HG02642 (cell line): ENCODE results near the gene COL9A3.
A peak's percentile ranks its signal among the peaks of the same experiment; 100 is the strongest.

Source experiments
- ATAC-seq: cut with Tn5 transposase; IDR thresholded peaks from one replicate; pipeline ENCODE4 v1.9.1; 2021; ENCODE audit warnings: mild to moderate bottlenecking; ENCODE audit not compliant: unreplicated experiment, poor library complexity

The COL9A3 gene

GRCh38 chr20:62831361-62831788 is 14.5 kb downstream of the COL9A3 start:
- ATAC-seq = no peak

DNA sequence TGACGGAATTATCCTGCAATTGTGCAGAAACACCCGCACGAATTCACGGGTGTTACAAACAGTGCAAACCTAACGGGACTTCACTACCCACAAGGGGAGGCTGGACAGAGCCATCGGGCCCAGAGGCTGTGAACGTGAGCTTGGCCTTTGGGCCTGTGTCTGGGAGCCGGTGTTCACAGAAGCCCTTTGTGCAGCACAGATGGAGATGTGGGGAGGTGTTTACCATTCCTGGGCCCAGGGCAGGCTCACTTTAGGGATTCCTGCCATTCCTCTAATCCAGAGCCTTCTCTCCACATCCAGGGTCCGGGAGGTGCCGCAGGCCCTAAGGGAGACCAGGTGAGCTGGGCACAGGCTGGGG is 15.0 kb downstream of the COL9A3 start:
- no peak for ATAC-seq

- no peak for ATAC-seq
Measured at GRCh38 chr20:62832212-62832922, 15.5 kb downstream of the COL9A3 start.

GRCh38 chr20:62832951-62833391 is 16.1 kb downstream of the COL9A3 start:
- ATAC-seq = no peak

GRCh38 chr20:62834967-62835730 is 18.3 kb downstream of the COL9A3 start:
- ATAC-seq = no peak

GRCh38 chr20:62835931-62836861 is 19.3 kb downstream of the COL9A3 start:
- ATAC-seq = no peak

DNA sequence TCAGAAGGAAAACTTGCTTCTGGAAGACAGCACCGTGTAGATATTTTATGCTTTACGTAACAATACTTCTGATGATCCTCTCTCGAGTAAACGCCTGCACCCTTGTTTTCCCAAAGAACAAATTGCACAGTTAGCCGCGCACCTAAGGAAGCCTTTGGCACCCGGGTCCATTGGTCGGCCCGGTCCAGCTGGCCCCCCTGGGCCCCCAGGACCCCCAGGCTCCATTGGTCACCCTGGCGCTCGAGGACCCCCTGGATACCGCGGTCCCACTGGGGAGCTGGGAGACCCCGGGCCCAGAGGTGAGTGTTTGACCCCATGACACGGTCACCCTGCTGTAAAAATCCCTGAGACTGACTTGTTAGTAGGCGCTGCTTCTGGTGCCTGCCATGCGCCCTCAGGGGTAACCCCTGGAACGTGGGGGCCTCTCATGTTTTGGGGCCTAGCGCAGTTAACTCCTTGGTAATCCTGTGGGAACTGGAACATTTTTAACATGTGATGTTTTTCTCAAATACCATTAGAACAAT is 20.2 kb downstream of the COL9A3 start:
- no peak for ATAC-seq

DNA sequence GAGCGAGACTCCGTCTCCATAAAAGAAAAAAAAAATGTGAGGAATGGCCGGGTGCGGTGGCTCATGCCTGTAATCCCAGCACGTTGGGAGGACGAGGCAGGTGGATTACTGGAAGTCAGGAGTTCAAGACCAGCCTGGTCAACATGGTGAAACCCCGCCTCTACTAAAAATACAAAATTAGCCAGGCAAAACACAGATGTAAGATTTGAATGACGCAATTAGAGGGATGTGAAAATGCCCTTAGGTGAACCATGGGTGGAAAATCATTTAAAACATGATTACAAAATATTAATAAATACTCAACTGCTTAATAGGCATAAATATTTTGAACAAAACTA is 20.9 kb downstream of the COL9A3 start:
- no peak for ATAC-seq

DNA sequence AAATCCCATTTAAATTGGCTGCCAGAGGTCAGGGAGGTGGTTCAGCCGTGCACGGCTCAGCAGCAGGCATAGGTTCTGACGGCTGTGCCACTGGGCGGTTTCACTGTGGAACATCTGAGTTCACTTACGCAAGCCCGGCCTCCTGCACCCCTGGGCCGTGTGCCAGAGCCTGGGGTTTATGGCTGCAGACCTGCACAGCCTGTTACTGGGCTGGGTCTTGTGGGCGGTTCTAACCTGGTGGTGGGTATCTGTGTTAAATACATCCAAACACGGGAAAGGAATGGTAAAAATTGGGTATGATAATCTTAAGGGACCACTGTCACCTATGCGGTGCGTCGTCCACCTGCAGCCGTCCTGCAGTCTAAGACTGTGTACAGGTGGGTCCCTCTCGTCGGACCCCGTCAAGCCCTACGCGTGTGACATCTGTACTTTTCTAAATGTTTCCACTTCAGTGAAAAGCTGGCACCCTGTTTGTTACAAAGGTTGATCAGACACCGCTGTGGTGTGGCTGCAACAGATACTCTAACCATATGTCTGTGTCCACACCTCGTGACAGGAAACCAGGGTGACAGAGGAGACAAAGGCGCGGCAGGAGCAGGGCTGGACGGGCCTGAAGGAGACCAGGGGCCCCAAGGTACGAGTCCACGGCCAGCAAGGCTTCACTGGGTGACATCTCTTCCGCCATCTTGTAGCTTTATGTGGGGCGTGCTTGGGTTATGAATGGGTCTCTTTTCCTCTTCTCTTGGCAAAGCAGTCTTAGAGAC is 21.5 kb downstream of the COL9A3 start:
- peak; percentile 61 for ATAC-seq

GRCh38 chr20:62839261-62839660 is 22.4 kb downstream of the COL9A3 start:
- no peak for ATAC-seq

DNA sequence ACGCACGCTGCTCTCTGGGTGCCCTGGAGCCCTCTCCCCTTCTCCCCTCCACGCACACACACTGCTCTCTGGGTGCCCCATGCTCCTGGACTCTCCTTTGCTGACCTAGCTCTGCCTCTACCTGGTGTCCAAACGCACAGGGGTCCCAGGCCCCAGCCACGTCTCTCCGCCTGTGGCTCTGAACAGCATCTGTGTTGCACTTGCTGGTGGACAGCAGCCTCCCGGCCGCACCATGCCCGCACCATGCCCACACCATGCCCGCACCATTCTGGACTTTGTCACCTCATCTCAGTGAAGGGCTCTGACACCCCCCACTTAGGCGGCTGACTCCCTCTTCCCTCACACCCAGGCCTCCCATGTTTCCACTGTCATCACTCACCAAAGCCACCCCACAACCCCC is 23.0 kb downstream of the COL9A3 start:
- ATAC-seq = no peak

DNA sequence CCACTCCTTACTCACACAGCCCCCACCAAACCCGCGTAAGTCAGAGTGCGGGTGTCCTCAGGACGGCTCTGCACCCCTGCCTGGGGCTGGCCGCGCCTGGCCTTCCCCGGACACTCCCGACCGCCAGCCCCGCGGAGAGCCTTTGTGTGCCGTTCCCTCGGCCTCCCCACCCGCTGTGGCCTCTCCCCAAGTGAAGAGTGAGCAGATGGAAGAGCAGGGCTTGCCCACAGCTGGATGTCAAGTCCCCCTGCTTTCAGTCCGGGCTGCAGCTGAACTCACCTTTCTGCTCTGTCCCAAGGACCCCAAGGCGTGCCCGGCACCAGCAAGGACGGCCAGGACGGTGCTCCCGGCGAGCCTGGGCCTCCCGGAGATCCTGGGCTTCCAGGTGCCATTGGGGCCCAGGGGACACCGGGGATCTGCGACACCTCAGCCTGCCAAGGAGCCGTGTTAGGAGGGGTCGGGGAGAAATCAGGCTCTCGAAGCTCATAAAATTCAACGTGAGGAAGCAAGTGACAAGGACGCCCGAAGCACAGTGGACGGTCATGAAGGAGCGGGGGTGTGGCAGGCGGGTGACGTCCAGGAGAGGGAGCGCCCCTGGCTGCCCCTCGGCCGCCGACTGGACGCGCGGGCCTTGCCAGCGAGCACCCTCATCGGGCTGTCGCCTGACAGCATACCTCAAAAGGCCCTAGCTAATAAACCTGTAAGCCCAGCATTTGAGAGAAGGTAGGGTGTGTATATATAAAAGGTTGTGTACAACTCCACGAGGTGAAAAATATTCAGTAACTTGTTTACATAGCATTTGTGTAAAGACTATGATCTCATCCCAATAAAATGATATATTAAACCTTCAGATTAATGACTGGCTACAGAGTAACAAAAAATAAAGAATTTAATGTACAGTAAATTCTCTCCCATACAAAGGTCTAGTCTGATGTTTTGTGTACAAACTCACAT is 23.7 kb downstream of the COL9A3 start:
- ATAC-seq = no peak

- ATAC-seq = no peak
Measured at GRCh38 chr20:62841705-62842212, 24.9 kb downstream of the COL9A3 start.

GRCh38 chr20:62843656-62844055 is 26.8 kb downstream of the COL9A3 start:
- no peak for ATAC-seq

GRCh38 chr20:62844182-62844581 is 27.3 kb downstream of the COL9A3 start:
- ATAC-seq = no peak

DNA sequence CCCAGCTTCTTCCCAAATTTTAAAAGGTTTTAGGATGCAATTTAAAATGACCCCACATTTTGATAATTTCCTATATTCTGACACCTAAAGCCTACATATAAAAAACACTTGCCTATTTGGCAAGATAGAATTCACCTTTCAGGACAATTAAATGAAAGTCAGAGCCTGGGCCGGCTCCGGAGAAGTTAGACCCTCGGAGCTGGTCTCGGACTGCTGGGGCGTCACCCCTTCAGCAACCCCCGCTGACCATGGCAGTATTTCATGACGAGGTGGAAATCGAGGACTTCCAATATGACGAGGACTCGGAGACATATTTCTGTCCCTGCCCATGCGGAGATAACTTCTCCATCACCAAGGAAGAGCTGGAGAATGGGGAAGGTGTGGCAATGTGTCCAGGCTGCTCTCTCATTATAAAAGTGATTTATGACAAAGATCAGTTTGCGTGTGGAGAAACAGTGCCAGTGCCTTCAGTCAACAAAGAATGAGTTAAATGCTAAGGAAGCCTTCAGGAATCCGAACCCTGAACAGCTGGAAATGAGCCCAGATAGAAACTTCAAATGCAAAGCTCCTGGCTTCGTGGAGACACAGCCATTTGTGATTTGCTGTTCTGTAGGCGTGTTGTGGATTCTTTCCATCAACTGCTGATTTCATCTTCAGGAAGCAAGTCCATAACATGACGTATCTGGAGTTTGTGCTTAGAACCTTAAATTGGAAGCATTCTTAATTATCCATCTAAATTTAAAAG is 28.7 kb downstream of the COL9A3 start:
- no peak for ATAC-seq

GRCh38 chr20:62846166-62846890 is 29.5 kb downstream of the COL9A3 start:
- no peak for ATAC-seq
